Activated CD8-positive, alpha-beta memory T cell treated with anti-CD3 and anti-CD28 coated beads for 1 hour (primary cell): ENCODE measurements around the gene NPY2R.

Experiments
- DNase-seq, 2 donors: peaks; one replicate each; pipeline ENCODE4 v3.0.0-alpha.2; 2020; ENCODE audit warnings: low read depth in 1 of 2; ENCODE audit errors: extremely low read depth in 1 of 2

NPY2R gene

GRCh38 chr4:155208258-155209054 is at the start of gene NPY2R:
TSS of gene NPY2R (plus strand) at chr4:155208636. CDS start at chr4:155213940, 5,304 bp downstream.
- no peak for DNase-seq

- DNase-seq, result no peak
Measured at GRCh38 chr4:155161357-155161756, 47.1 kb upstream of the NPY2R start.

- no peak for DNase-seq
Measured at GRCh38 chr4:155164718-155165117, 43.7 kb upstream of the NPY2R start.

- DNase-seq, result no peak
Measured at GRCh38 chr4:155170569-155170968, 37.9 kb upstream of the NPY2R start.

GRCh38 chr4:155173371-155173770 is 35.1 kb upstream of the NPY2R start:
- DNase-seq, result no peak

- no peak for DNase-seq
Measured at GRCh38 chr4:155174668-155175067, 33.8 kb upstream of the NPY2R start.

GRCh38 chr4:155179216-155179615 is 29.2 kb upstream of the NPY2R start:
- DNase-seq, result no peak

GRCh38 chr4:155186972-155187371 is 21.5 kb upstream of the NPY2R start:
- DNase-seq, result no peak

- no peak for DNase-seq
Measured at GRCh38 chr4:155187989-155188388, 20.4 kb upstream of the NPY2R start.

- no peak for DNase-seq
Measured at GRCh38 chr4:155190099-155190498, 18.3 kb upstream of the NPY2R start.

- no peak for DNase-seq
Measured at GRCh38 chr4:155197757-155198156, 10.7 kb upstream of the NPY2R start.

- no peak for DNase-seq
Measured at GRCh38 chr4:155207534-155208257, 740 bp upstream of the NPY2R start.

GRCh38 chr4:155220025-155220424 is 11.6 kb downstream of the NPY2R start:
- DNase-seq, result no peak

- DNase-seq, result no peak
Measured at GRCh38 chr4:155227131-155227530, 18.7 kb downstream of the NPY2R start.

- DNase-seq, result no peak
Measured at GRCh38 chr4:155228713-155229112, 20.3 kb downstream of the NPY2R start.

- no peak for DNase-seq
Measured at GRCh38 chr4:155232432-155232831, 24.0 kb downstream of the NPY2R start.

GRCh38 chr4:155234206-155234605 is 25.8 kb downstream of the NPY2R start:
- no peak for DNase-seq

GRCh38 chr4:155237567-155237966 is 29.1 kb downstream of the NPY2R start:
- DNase-seq, result no peak

- DNase-seq, result no peak
Measured at GRCh38 chr4:155241225-155241624, 32.8 kb downstream of the NPY2R start.

GRCh38 chr4:155241664-155242063 is 33.2 kb downstream of the NPY2R start:
- no peak for DNase-seq

- no peak for DNase-seq
Measured at GRCh38 chr4:155245105-155245504, 36.7 kb downstream of the NPY2R start.
